ENCODE data around the gene IQSEC3.

Gene IQSEC3

DNA sequence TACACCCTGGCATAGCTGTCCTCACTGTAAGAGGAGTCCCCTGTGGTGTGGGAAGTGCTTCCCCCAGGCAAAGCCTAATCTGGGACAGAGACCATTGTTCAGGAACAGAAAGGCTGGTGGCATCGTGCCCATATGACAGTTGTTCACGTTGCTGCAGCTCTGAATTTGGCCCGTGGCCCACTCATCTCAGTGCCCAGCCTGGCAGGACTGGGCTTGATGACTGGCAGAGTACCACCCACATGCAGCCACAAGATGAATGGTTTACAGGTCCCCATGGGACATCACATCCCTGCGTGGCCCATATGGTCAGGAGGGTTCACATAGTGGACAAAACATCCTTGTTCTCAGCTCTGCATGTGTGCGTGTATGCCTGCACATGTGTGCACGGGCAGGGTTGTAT lies 17.5 kb downstream of the IQSEC3 start:
- no peak for FAIRE-seq

GRCh38 chr12:85191-85666 lies 18.7 kb downstream of the IQSEC3 start:
- FAIRE-seq, result no peak

DNA sequence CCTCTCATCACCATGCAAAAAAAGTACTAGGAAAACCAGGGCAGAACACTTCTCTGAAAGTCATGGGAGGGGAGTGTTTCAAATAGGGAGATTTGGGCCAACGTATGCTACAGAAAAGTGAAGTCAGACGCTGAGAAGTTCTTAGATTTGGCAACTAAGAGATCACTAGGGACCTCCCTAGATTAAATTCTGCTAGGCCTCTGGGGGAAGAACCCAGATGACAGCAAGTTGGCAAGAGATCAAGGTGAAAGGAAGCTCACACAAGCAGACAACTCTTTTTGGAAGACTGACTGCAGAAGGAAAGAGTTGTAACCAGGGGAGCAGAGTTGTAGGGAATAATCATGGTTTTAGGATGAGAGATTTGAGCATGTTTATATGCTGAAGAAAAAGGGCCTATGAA lies 20.7 kb downstream of the IQSEC3 start:
- FAIRE-seq, result no peak

DNA sequence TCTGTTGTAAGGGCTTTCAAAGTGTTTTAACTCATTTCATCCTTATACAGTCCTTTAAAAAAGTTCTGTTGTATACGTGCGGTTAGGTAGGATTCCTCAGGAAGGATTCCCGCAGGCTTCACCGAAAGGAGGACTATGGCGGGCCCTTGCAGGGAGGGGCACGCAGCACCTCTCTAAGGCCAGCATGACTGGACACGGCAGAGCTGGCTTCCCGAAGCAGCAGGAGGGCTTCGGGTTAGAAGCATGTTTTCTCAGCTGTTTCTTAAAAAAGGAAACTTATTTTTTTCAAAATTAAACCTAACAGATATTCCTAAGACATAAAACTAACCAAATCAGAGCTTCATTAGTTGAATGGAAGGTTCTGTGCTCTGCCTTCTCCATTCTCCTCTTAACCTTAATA lies 21.3 kb downstream of the IQSEC3 start:
- no peak for FAIRE-seq

DNA sequence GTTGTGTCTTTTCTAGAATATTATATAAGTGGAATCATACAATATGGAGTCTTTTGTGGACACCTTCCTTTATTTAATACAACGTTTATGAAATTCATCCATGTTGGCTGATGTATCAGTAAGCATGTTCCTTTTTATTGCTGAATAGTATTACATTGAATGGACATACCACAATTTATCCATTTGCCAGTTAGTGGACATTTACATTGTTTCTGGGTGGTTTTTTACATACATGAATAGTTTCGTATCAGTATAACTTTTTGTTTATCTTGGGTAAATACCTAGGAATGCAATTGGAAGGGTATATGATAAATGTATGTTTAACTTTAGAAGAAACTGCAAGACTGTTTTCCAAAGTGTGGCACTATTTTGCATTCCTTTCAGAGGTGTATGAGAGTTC lies 23.1 kb downstream of the IQSEC3 start:
- no peak for FAIRE-seq

DNA sequence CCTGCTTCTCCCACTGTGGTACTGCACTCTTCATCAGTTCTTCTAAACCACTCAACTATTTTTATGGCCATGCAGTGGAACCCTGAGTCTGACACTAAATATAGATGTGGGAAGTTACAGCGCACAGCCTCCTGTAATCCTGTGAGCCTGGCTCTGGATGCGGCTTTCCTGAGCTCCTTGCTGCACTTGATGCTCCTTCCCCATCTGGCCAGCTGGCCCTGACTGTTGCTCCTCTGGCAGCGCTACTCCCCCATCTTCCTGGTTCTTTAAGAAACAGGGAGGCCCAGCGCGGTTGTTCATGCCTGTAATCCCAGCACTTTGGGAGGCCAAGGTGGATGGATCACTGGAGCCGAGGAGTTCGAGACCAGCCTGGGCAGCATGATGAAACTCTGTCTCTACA lies 24.6 kb downstream of the IQSEC3 start:
- FAIRE-seq, result no peak

- FAIRE-seq, result no peak
Measured at GRCh38 chr12:93266-94005, 26.9 kb downstream of the IQSEC3 start.

DNA sequence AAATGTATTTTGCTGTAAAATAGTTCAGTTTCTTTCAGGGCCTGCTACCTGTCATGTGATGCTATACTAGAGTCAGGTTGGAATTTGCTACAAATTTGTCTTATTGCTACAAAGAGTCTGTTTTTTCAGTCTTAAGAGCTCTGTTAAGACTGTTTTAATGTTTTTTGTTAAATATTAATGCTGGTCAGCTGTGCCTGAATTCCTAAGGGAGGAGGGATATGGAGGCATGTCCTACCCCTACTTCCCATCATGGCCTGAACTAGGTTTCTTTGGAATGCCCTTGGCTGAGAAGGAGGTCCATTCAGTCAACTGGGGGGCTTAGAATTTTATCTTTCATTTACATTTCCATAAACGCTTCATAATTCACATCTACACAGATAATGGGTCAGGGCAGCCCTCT lies 30.0 kb downstream of the IQSEC3 start:
- no peak for FAIRE-seq

DNA sequence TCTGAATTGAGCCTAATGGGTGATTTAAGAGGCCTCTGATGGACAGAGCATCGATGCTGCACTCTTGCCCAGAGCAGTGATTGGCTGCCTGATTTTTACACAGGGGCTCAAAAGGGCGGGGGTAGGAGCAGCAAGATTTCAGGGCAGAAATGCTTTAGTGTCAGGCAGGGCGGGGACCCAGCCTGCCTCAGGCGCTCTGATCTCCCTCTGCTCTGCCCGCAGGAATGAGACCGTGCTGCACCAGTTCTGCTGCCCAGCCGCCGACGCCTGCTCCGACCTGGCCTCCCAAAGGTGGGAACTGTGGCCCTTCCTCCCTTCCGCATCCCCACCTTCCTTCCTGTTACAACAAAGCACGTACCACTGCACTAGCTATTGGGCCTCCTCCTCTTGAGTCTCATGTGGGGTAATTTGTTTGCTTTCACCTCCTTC lies 32.4 kb downstream of the IQSEC3 start:
- FAIRE-seq, result no peak

GRCh38 chr12:99605-100004 lies 33.0 kb downstream of the IQSEC3 start:
- FAIRE-seq, result no peak

DNA sequence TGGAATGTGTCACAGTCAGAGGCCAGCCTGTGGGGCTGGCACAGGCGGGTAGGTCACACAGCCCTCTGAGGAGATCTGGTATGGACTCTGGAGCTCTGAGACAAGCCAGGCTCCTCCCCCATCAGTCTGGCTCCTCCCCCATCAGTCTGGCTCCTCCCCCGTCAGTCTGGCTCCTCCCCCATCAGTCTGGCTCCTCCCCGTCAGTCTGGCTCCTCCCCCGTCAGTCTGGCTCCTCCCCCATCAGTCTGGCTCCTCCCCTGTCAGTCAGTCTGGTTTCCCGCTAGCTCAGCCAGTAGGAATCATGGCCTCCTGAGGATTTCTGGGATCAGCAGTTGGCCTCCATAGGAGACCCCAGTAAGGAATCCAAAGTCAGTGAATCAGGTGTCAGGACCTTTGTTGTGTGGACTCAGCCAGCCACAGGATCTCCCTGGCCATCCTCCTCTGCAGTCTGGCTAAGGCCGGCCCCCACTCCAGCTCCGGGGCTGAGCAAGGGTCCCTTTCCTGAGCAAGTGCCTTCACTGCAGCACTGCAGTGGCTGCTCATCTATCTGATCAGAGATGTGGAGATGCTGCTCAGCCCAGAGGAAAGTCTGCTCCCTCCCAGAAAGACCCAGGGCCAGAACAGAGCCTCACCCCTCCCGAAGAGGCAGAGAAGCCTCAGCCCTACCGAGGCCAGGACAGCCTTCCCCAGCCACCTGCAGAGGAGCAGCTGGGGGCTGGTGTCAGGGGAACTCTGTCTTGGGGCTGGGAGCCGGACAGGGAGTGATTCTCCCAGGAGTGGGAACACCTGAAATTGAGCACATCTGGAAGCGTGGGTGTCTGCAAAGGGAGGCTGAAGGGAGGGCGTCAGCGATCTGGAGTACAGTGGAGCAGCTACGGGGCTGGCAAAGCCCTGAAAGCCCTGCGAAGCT lies 35.7 kb downstream of the IQSEC3 start:
- FAIRE-seq, result no peak

DNA sequence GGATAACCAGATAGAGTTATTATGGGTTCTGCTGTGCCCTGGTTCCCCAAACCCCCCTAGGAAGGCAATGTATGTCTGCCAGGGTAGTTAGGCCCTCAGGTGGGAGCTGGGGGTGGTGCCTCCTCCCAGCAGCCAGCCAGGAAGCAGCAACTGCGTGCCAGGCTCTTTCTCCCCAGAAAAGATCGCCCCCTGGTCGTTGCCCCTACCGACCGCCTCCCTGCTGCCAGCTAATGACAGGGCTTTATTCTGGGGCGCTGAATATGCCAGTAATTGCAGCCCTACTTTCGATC lies 36.3 kb downstream of the IQSEC3 start:
- FAIRE-seq, result no peak

DNA sequence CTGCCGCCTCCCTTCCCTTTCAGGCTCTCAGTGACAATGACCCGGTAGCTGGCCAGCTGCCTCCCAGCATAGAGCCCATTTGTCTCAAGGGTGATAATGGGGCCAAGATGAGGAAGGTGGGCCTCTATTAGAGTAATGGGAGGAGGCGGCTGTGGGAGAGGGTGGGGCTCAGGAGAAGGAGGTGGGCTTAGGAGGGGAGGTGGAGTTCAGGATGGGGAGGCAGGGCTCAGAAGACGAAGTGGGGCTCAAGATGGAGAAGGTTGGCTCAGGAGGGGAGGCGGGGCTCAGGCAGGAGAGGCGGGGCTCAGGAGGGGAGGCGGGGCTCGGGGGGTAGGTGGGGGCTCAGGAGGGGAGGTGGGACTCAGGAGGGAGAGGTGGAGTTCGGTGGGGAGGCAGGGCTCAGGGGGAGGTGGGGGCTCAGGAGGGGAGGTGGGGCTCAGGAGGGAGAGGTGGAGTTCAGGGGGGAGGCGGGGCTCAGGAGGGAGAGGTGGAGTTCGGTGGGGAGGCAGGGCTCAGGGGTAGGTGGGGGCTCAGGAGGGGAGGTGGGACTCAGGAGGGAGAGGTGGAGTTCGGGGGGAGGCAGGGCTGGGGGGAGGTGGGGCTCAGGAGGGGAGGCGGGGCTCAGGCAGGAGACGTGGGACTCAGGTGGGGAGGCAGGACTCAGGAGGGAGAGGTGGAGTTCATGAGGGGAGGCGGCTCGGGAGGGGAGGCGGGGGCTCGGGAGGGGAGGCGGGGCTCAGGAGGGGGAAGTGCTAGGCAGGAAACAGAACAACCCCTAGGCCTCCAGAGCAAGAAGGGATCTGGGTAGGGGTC lies 36.8 kb downstream of the IQSEC3 start:
- FAIRE-seq, result no peak

DNA sequence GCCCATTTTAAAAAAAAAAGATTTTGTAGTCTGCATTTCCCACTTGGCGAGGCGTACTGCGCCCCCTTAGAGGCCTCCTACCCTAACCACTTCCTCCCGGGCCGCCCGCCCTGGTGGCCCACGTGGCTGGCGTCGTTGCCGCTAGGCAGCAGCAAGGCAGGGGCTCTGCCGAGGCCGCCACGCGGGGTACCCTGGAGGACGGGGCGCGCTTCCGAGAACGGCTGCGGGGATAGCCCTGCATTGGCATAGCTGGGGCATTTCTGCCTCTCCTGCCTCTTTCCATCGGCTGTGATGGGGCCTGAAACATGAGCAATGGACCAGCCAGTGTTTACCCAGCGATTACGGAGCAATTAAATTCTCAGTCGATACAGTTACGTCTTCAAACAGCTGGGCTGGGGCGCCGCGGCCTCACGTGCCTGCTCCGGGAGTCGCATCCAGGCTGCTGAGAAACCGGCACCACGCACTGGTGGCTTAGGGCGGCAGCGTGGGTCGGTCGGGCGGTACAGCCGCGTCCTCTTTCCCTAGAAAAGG lies 38.0 kb downstream of the IQSEC3 start:
- FAIRE-seq, result no peak

GRCh38 chr12:105696-106095 lies 39.1 kb downstream of the IQSEC3 start:
- no peak for FAIRE-seq

GRCh38 chr12:106118-106591 lies 39.6 kb downstream of the IQSEC3 start:
- no peak for FAIRE-seq

GRCh38 chr12:108594-108993 lies 42.0 kb downstream of the IQSEC3 start:
- no peak for FAIRE-seq

- no peak for FAIRE-seq
Measured at GRCh38 chr12:109446-109845, 42.9 kb downstream of the IQSEC3 start.

DNA sequence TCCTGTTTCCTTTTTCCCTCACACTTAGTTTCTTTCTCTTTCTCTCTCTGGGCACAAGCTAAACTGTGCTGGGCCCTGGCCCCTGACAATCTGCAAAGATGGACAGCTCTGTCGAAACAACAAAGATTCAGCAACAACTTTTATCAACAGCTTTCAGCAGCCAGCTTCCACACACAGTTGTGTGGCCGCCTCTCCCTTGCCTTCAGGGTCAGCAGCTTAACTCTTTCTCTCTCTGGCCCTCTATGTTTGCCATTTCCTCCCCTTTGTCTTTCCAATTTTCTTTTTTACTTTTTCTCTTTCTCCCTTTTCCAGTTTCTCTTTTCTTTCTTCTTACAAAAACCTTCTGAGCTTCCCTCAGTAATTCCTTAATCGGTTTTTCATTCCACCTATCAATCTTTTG lies 43.3 kb downstream of the IQSEC3 start:
- FAIRE-seq, result no peak

DNA sequence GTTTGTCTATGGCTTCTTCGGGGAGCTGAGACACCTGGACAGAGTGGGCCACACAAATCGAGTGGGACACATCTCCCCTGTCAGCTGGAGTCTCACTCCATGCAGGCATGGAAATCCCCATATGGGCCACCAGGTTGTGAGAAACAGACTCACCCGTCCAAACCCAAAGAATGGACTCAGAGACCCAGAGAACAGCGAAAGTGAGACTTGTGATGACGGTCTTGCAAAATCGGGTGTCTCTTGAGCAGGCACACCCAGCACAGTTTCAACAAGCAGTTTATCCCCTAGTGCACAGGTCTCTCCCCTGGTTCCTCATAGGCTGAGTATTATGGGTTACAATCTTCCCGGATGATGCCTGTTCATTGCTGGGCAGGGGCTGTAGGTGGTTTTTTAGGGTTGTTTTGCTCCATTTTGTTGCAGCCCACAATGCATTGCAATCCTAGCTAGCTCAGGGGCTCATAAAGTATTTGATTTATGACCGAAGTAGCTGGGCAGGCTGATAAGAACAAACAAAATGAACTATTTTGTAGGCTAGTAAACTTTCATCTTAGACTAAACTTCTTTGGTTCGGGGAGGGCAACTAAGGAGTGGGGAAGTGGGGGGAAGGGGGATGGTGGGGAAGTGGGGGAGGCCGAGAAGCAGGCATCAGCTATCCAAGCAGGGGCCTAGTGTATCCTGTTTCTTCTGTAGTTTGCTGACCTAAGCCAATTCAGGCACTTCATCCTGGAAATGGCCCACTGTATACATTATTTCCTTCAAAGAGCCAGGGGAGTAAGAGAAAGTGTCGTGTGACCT lies 45.3 kb downstream of the IQSEC3 start:
- FAIRE-seq, result no peak

DNA sequence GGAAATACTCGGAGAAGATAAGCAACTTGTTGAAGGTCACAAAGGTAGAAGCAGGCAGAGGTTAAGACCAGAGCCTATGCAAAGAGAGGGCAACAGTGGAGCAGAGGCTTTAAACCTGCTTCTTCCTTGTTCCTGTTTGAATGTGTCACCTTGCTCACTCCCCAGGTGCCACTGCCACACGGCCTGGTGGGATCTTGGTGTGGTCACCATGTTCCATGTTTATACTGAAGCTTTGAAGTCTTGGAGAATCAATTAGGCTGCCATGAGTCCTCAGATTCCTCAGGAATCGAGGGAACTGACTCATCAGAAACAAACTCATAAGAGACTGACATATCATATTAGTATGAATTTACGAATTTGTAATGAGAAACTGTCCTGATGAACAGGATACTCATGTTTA lies 46.8 kb downstream of the IQSEC3 start:
- FAIRE-seq, result no peak

DNA sequence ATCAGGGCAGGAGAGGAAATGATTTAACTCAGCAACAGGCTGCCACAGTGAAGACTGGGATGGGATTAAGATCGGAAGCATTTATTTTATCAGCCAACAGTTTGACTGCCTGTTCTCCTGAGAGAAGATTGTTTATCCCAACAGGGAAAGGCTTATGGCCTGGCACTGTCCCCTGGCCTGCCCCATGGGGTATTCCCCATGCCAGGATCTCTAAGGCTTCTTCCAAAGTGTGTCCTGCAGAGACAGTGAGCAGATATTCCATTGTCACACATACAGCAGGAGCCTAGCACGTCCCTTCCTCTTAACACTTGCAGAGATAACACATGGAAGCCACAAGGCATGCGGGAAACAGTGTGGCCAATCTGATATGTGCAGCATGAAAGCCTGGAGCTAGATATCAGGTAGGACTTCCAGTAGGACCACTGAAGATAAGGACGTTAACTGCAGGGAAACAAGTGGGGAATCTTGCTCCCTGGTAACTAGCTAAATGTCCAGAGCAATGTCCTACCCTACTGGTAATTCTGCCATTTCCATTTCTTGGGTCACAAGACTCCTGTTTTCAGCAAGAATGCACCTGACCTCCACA lies 48.2 kb downstream of the IQSEC3 start:
- no peak for FAIRE-seq
